WERI-Rb-1 (cell line): ENCODE measurements around the gene NDUFB11.

Source experiments
- DNase-seq: peaks from one replicate; pipeline ENCODE4 v3.0.0-alpha.2; 2020
- H3K27ac ChIP-seq: fragments of 250-450 bp; sonication (Bioruptor Pico); 2 replicates; pipeline ENCODE4 v1.5.1; 2020; ENCODE audit warnings: mild to moderate bottlenecking, moderate library complexity
- H3K27me3 ChIP-seq: fragments of 250-450 bp; sonication (Bioruptor Pico); 2 replicates; pipeline ENCODE4 v1.5.1; 2021; ENCODE audit warnings: mild to moderate bottlenecking, low read depth, moderate library complexity; ENCODE audit not compliant: insufficient read depth, severe bottlenecking
- H3K36me3 ChIP-seq: fragments of 250-450 bp; sonication (Bioruptor Pico); 2 replicates; pipeline ENCODE4 v1.5.1; 2020; ENCODE audit warnings: mild to moderate bottlenecking, moderate library complexity
- H3K4me3 ChIP-seq: 2 replicates; pipeline ENCODE4 v1.5.1; 2011; ENCODE audit warnings: low read depth, mild to moderate bottlenecking, control low read depth, low read length
- H3K9me3 ChIP-seq: fragments of 250-450 bp; sonication (Bioruptor Pico); 2 replicates; pipeline ENCODE4 v1.5.1; 2021; ENCODE audit warnings: mild to moderate bottlenecking, moderate library complexity; ENCODE audit not compliant: severe bottlenecking
- CTCF ChIP-seq: IDR thresholded peaks from 2 replicates; pipeline ENCODE4 v1.5.1; 2011; ENCODE audit warnings: low read depth, mild to moderate bottlenecking, control low read depth, inconsistent platforms, low read length

Gene NDUFB11

DNA sequence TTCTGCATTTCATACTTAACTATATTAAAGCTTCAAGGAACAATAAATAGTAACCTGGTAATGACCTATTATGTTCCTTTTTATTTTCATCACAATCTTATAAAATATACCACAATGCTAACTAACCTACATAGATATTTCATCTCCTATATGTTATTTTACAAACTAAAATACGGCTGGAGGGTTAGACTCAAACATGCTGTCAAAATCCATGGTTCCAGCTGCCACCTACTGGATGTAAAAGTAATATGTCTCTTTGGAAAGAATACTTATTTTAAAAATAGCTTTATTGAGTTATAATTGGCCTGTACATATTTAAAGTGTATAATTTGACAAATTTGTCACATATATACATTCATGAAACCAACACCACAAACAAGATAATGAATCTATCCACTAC, 51.3 kb downstream of the NDUFB11 start:
- Histone ChIP-seq H3K9me3 (no peaks in the 10 kb centered on the region), H3K36me3 (no peaks in the 10 kb centered on the region), H3K4me3 (no peak overlapping the region), H3K27me3 (peaks cover 7% of the 10 kb centered on the region), H3K27ac (no peak overlapping the region)
- no peak for TF ChIP-seq CTCF
- peak; percentile 12 for DNase-seq
